CD4-positive, alpha-beta T cell (primary cell): ENCODE data around the gene ANKRD18B. TPM values are rescaled to one million over a fixed set of nuclear protein-coding genes. Genes with fewer than 3 reads are reported as not detected.
"Not testable (repeated sequence)": the region's sequence is repeated elsewhere in the genome, so short reads cannot be mapped to it uniquely, and the experiment has no call there.

Experiments
- ATAC-seq: fragments of 200-7000 bp; cut with Tn5 transposase; one replicate; pipeline ENCODE4 v1.10.0; 2022; ENCODE audit warnings: mild to moderate bottlenecking; ENCODE audit not compliant: poor library complexity
- CTCF ChIA-PET: fragments of 350-600 bp; sonication (Branson Sonifier 250); formaldehyde crosslinking; loops from one replicate; lab custom pipeline; 2021; ENCODE audit warnings: antibody characterized with exemption, inconsistent platforms; lab: Charles Lee
- POLR2A ChIA-PET: fragments of 350-600 bp; sonication (Branson Sonifier 250); formaldehyde crosslinking; loops from one replicate; lab custom pipeline; 2021; ENCODE audit warnings: antibody characterized with exemption, inconsistent platforms; lab: Charles Lee
- DNase-seq, 14 experiments: peaks; one replicate each; pipeline ENCODE4 v3.0.0-alpha.2; 2013 to 2020; ENCODE audit warnings: mixed read lengths in 2 of 14
- H3K27ac ChIP-seq, 2 donors: one replicate each; pipeline versions ENCODE4 v1.5.1 to v1.7.0; 2013; ENCODE audit warnings: low read length in 2 of 2, low read depth in 1 of 2, mild to moderate bottlenecking in 1 of 2
- H3K27me3 ChIP-seq, 2 experiments: 1 replicate in 1 of 2; 2 replicates in 1 of 2; pipeline versions ENCODE4 v1.6.1 to v1.7.0; 2013; ENCODE audit warnings: low read length in 2 of 2, control low read depth in 1 of 2, mild to moderate bottlenecking in 1 of 2, moderate library complexity in 1 of 2; ENCODE audit not compliant: insufficient read depth in 2 of 2, control insufficient read depth in 1 of 2
- H3K36me3 ChIP-seq: one replicate; pipeline ENCODE4 v1.6.1; 2013; ENCODE audit warnings: low read length, control low read depth; ENCODE audit not compliant: insufficient read depth
- H3K4me1 ChIP-seq: one replicate; pipeline ENCODE4 v1.6.1; 2013; ENCODE audit warnings: low read length, control low read depth; ENCODE audit not compliant: insufficient read depth
- H3K4me3 ChIP-seq: one replicate; pipeline ENCODE4 v1.5.1; 2013; ENCODE audit warnings: mild to moderate bottlenecking, low read length, moderate library complexity
- H3K9me3 ChIP-seq, 2 experiments: 1 replicate in 1 of 2; 2 replicates in 1 of 2; pipeline versions ENCODE4 v1.6.1 to v1.7.0; 2013; ENCODE audit warnings: low read length in 2 of 2, mild to moderate bottlenecking in 2 of 2, control low read depth in 1 of 2, moderate library complexity in 1 of 2; ENCODE audit not compliant: control insufficient read depth in 1 of 2, insufficient read depth in 1 of 2
- H3K27ac Mint-ChIP-seq: one replicate; pipeline ENCODE4 v1.8.0; 2020; ENCODE audit warnings: mixed read lengths
- H3K27me3 Mint-ChIP-seq: one replicate; pipeline ENCODE4 v1.8.0; 2021; ENCODE audit warnings: mixed read lengths
- H3K36me3 Mint-ChIP-seq: one replicate; pipeline ENCODE4 v1.8.0; 2021; ENCODE audit warnings: low read depth, mixed read lengths
- H3K4me1 Mint-ChIP-seq: one replicate; pipeline ENCODE4 v1.8.0; 2021; ENCODE audit warnings: low read depth, mixed read lengths
- H3K4me3 Mint-ChIP-seq: one replicate; pipeline ENCODE4 v1.8.0; 2020; ENCODE audit warnings: mild to moderate bottlenecking, mixed read lengths
- H3K9me3 Mint-ChIP-seq: one replicate; pipeline ENCODE4 v1.8.0; 2020; ENCODE audit warnings: mixed read lengths
- intact Hi-C, 2 experiments: fragments of 100-400 bp; cut with DNase I in 1 of 2; cut with micrococcal nuclease in 1 of 2; formaldehyde crosslinking; loops; one replicate each; pipeline versions ENCODE4 v1.15.1 to v1.9.0; 2023 to 2025; cut with DNase I, micrococcal nuclease
- total RNA-seq, 174 experiments: library from RNA in 2 of 174; stranded (reverse) in 2 of 174; gene quantifications; one replicate each; pipeline ENCODE4 v1.2.3 and lab custom pipeline; 2021 to 2026

The ANKRD18B gene
- total RNA-seq, 2 experiments from 2014 or later, result 0.61 TPM; not detected in 1

DNA sequence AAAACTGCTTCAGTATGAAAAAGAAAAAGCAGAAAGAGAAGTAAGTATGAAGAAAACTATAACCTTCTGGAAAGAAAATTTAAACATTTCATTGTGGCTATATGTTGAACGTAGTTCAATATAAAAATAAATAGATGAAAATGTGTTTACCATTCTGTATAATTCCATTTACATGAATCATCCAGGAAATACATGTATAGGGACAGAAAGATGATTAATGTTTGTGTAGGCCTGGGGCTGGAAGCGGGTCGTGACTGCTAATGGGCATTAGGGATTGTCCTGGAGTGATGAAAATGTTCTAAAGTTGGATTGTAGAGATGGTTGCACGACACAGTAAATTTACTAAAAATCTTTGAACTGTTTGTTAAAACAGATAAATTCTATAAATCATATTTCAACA, 24.8 kb downstream of the ANKRD18B start:
- H3K4me1 ChIP-seq, intact Hi-C loops, H3K4me3 Mint-ChIP-seq, H3K4me1 Mint-ChIP-seq, H3K27ac ChIP-seq, H3K36me3 Mint-ChIP-seq, DNase-seq, H3K9me3 Mint-ChIP-seq, H3K27me3 ChIP-seq, POLR2A ChIA-PET, H3K9me3 ChIP-seq, H3K4me3 ChIP-seq, ATAC-seq, H3K27ac Mint-ChIP-seq, H3K36me3 ChIP-seq, CTCF ChIA-PET: not testable (repeated sequence)
- H3K27me3 Mint-ChIP-seq, result peaks cover 50% of the 10 kb centered on the region

GRCh38 chr9:33549418-33549817, 25.4 kb downstream of the ANKRD18B start:
- H3K4me3 Mint-ChIP-seq, POLR2A ChIA-PET, intact Hi-C loops, H3K9me3 Mint-ChIP-seq, H3K36me3 Mint-ChIP-seq, H3K4me3 ChIP-seq, H3K4me1 Mint-ChIP-seq, H3K4me1 ChIP-seq, H3K9me3 ChIP-seq, H3K27ac Mint-ChIP-seq, H3K27me3 ChIP-seq, DNase-seq, CTCF ChIA-PET, ATAC-seq, H3K36me3 ChIP-seq, H3K27ac ChIP-seq: not testable (repeated sequence)
- peaks cover 54% of the 10 kb centered on the region for H3K27me3 Mint-ChIP-seq

GRCh38 chr9:33551183-33551582, 27.1 kb downstream of the ANKRD18B start:
- POLR2A ChIA-PET, H3K36me3 ChIP-seq, H3K4me3 ChIP-seq, H3K27ac Mint-ChIP-seq, H3K4me1 ChIP-seq, H3K36me3 Mint-ChIP-seq, DNase-seq, CTCF ChIA-PET, ATAC-seq, intact Hi-C loops, H3K4me3 Mint-ChIP-seq, H3K27ac ChIP-seq, H3K9me3 Mint-ChIP-seq, H3K27me3 ChIP-seq, H3K4me1 Mint-ChIP-seq, H3K9me3 ChIP-seq: not testable (repeated sequence)
- H3K27me3 Mint-ChIP-seq, result peaks cover 42% of the 10 kb centered on the region

DNA sequence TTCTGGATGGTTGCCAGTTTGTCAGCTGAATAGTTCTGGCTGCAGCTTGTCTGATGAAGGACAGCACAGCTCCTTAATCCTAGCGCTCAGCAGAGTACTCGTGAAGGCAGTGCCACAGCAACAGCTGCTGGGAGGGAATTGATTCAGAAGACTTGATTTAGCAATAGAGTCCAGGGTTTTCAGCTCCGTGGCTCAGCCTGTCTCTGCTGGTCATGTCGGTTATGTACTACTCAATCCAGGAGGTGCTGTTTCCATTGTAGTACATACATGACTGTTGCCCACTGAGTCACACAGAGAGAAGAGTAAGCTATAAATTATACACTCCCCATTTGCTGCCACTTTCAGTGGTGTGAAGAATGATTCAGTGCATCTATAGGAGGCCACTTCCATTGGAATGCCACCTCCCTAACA, 28.3 kb downstream of the ANKRD18B start:
- H3K4me3 ChIP-seq, H3K27me3 ChIP-seq, H3K36me3 Mint-ChIP-seq, ATAC-seq, H3K36me3 ChIP-seq, H3K27ac ChIP-seq, H3K27ac Mint-ChIP-seq, POLR2A ChIA-PET, intact Hi-C loops, H3K4me3 Mint-ChIP-seq, CTCF ChIA-PET, DNase-seq, H3K9me3 Mint-ChIP-seq, H3K4me1 Mint-ChIP-seq, H3K9me3 ChIP-seq, H3K4me1 ChIP-seq: not testable (repeated sequence)
- peaks cover 35% of the 10 kb centered on the region for H3K27me3 Mint-ChIP-seq

- H3K9me3 Mint-ChIP-seq, POLR2A ChIA-PET, H3K4me3 ChIP-seq, H3K27me3 ChIP-seq, H3K27me3 Mint-ChIP-seq, H3K4me3 Mint-ChIP-seq, ATAC-seq, H3K4me1 Mint-ChIP-seq, H3K36me3 Mint-ChIP-seq, CTCF ChIA-PET, H3K27ac Mint-ChIP-seq, DNase-seq, H3K4me1 ChIP-seq, H3K9me3 ChIP-seq, H3K36me3 ChIP-seq, H3K27ac ChIP-seq, intact Hi-C loops: not testable (repeated sequence)
Observed at GRCh38 chr9:33560217-33560616, 36.2 kb downstream of the ANKRD18B start.

GRCh38 chr9:33562196-33562595, 38.1 kb downstream of the ANKRD18B start:
- H3K4me1 Mint-ChIP-seq, H3K36me3 Mint-ChIP-seq, H3K4me3 ChIP-seq, DNase-seq, H3K27me3 Mint-ChIP-seq, H3K4me3 Mint-ChIP-seq, H3K9me3 Mint-ChIP-seq, H3K27ac Mint-ChIP-seq, intact Hi-C loops, CTCF ChIA-PET, H3K4me1 ChIP-seq, H3K36me3 ChIP-seq, H3K9me3 ChIP-seq, H3K27me3 ChIP-seq, POLR2A ChIA-PET, H3K27ac ChIP-seq, ATAC-seq: not testable (repeated sequence)

DNA sequence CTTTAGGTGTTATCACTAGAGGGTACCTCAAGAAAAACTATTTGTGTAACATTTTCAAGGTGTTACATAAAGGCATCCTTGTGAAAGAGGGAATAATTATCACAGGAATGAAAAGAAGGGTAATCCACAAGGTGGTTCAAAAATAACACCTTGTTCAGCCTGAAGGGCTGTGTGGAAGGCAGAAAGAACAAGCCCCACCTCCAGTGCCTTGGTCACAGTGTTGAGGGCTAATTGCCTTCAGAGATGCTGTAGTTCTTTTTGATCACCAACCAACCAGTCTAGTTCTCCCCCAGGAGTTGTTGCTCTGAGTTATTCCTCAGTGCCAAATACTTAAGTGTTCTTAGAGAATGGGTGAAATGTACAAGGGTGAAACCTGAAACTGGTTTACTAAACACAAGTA, 43.7 kb downstream of the ANKRD18B start:
- H3K36me3 Mint-ChIP-seq, intact Hi-C loops, DNase-seq, H3K4me3 Mint-ChIP-seq, H3K4me1 ChIP-seq, ATAC-seq, H3K27me3 ChIP-seq, POLR2A ChIA-PET, H3K27ac Mint-ChIP-seq, H3K9me3 ChIP-seq, H3K4me1 Mint-ChIP-seq, H3K9me3 Mint-ChIP-seq, H3K36me3 ChIP-seq, CTCF ChIA-PET, H3K27ac ChIP-seq, H3K4me3 ChIP-seq: not testable (repeated sequence)
- peaks cover 17% of the 10 kb centered on the region for H3K27me3 Mint-ChIP-seq
